HepG2 (cell line): ENCODE measurements around the gene DUS1L. TPM values are rescaled to one million over a fixed set of nuclear protein-coding genes. Genes with fewer than 3 reads are reported as not detected.

Source experiments
- CBFB ChIP-seq: sonication (generic); formaldehyde crosslinking; IDR thresholded peaks from 2 replicates; pipeline ENCODE4 v1.4.0; 2020; ENCODE audit warnings: missing genetic modification reagents
- E2F1 ChIP-seq: sonication (generic); formaldehyde crosslinking; IDR thresholded peaks from 2 replicates; pipeline ENCODE4 v1.5.0; 2020; ENCODE audit warnings: missing genetic modification reagents
- GATAD1 ChIP-seq: IDR thresholded peaks from 2 replicates; pipeline ENCODE4 v1.6.1; 2016; ENCODE audit warnings: missing genetic modification reagents, missing compliant biosample characterization
- HMGXB4 ChIP-seq, 2 experiments: sonication (generic) in 1 of 2; formaldehyde crosslinking in 1 of 2; IDR thresholded peaks; 2 replicates each; pipeline versions ENCODE4 v1.4.0 to v1.6.1; 2018 to 2020; ENCODE audit warnings: missing genetic modification reagents in 2 of 2, borderline replicate concordance in 1 of 2, low read depth in 1 of 2, mild to moderate bottlenecking in 1 of 2, missing biosample characterization in 1 of 2
- NPAS2 ChIP-seq: sonication (generic); formaldehyde crosslinking; IDR thresholded peaks from 2 replicates; pipeline ENCODE4 v1.8.0; 2022; ENCODE audit warnings: mild to moderate bottlenecking, missing genetic modification reagents, borderline replicate concordance
- NR2F2 ChIP-seq: IDR thresholded peaks from 2 replicates; pipeline ENCODE4 v1.6.1; 2012; ENCODE audit warnings: low read depth, inconsistent platforms, borderline replicate concordance
- RNF2 ChIP-seq: fragments of 450-650 bp; conservative IDR thresholded peaks from 2 replicates; pipeline ENCODE4 v1.6.1; 2016; ENCODE audit warnings: low read depth
- USF2 ChIP-seq, 2 experiments: sonication (generic) in 1 of 2; formaldehyde crosslinking in 1 of 2; IDR thresholded peaks; 2 replicates each; pipeline versions ENCODE4 v1.5.1 to v1.6.1; 2011 to 2020; ENCODE audit warnings: borderline replicate concordance in 1 of 2, low read depth in 1 of 2, low read length in 1 of 2, mild to moderate bottlenecking in 1 of 2, missing genetic modification reagents in 1 of 2, moderate library complexity in 1 of 2
- ZNF124 ChIP-seq: sonication (generic); formaldehyde crosslinking; IDR thresholded peaks from 2 replicates; pipeline ENCODE4 v1.4.0; 2020; ENCODE audit warnings: missing genetic modification reagents
- ZNF407 ChIP-seq: sonication (generic); formaldehyde crosslinking; IDR thresholded peaks from one replicate; pipeline ENCODE4 v1.5.1; 2020; ENCODE audit warnings: mild to moderate bottlenecking, missing genetic modification reagents; ENCODE audit errors: not compliant biosample characterization
- ZNF597 ChIP-seq: sonication (generic); formaldehyde crosslinking; IDR thresholded peaks from 2 replicates; pipeline ENCODE4 v1.5.0; 2020; ENCODE audit warnings: missing genetic modification reagents
- polyA plus RNA-seq, 8 experiments: library from polyadenylated mRNA; depleted of rRNA in 3 of 8; stranded (reverse) in 7 of 8; unstranded in 1 of 8; fragments of >200 nt; fragmentation: Illumina TruSeq in 4 of 8; extraction: Trizol in 4 of 8; gene quantifications; 2 replicates each; pipeline versions ENCODE4 v1.2.1 to v1.2.3, GENCODE V29; 2011 to 2016; ENCODE audit warnings: low read depth in 4 of 8, missing spikeins in 1 of 8, mixed read lengths in 1 of 8; ENCODE audit not compliant: insufficient read depth in 1 of 8
- total RNA-seq, 5 experiments: library from RNA; depleted of rRNA; stranded (reverse); fragments of >200 nt; fragmentation: Illumina TruSeq; extraction: Trizol; gene quantifications; 2 replicates each; pipeline ENCODE4 v1.2.3, GENCODE V29; 2016; ENCODE audit warnings: low read depth in 1 of 5

Gene DUS1L
- total and polyA plus RNA-seq, 2 of the 13 experiments (the other 11 are each of a cell fraction or from before 2014, with no cell fraction given), result 81.0 to 109 TPM

GRCh38 chr17:82103553-82104451 is 38.2 kb upstream of the DUS1L start (continued):
- TF ChIP-seq ZNF597 (CRISPR knock-in tag) (no peak), GATAD1 (CRISPR knock-in tag) (peak; percentile 35; the same call in 1 of the 2 replicates), HMGXB4 (CRISPR knock-in tag; IDR thresholded peaks at IDR 0.05; ENCODE audit: borderline replicate concordance in 1 of 2, low read depth in 1 of 2) (peak; percentile 20 to 57; a peak in 3 of 4 replicates), E2F1 (CRISPR knock-in tag) (peak; percentile 66; the same call in 1 of the 2 replicates), NPAS2 (CRISPR knock-in tag) (no peak), USF2 (IDR thresholded peaks at IDR 0.05; ENCODE audit: low read depth, low read length) (no peak), USF2 (CRISPR knock-in tag; IDR thresholded peaks at IDR 0.05; ENCODE audit: borderline replicate concordance) (peak; percentile 52; the same call in 1 of the 2 replicates), ZNF124 (CRISPR knock-in tag) (peak; percentile 19; the same call in 1 of the 2 replicates), NR2F2 (no peak), ZNF407 (CRISPR knock-in tag) (peak; percentile 71), CBFB (CRISPR knock-in tag) (0 out of 2 replicates have a peak, but pooled peaks have one; percentile 65), RNF2 (0 out of 2 replicates have a peak, but pooled peaks have one; percentile 51)
